HepG2 (cell line): ENCODE results near the gene XPR1. TPM values are rescaled to one million over a fixed set of nuclear protein-coding genes. Genes with fewer than 3 reads are reported as not detected.
A peak's percentile ranks its signal among the peaks of the same experiment; 100 is the strongest.

Experiments
- ATAC-seq: fragments of 200-7000 bp; cut with Tn5 transposase; 3 replicates; pipeline ENCODE4 v1.9.1; 2020; ENCODE audit warnings: mild to moderate bottlenecking, moderate library complexity
- BruUV-seq: library from RNA; stranded (reverse); fragments of 400-500 nt; replicated peaks from 2 replicates; lab custom pipeline; 2021; lab: Mats Ljungman, UMichigan
- CTCF ChIA-PET: fragments of 300-600 bp; formaldehyde crosslinking; extraction: SDS; loops from one replicate; lab custom pipeline; 2021; ENCODE audit warnings: low total read pairs, inconsistent platforms, low intra/inter-chr PET ratio; lab: Yijun Ruan, JAX
- POLR2A ChIA-PET: fragments of 350-600 bp; sonication (Branson Sonifier 250); formaldehyde crosslinking; loops from one replicate; lab custom pipeline; 2020; ENCODE audit warnings: antibody characterized with exemption, inconsistent platforms; lab: Yijun Ruan, JAX
- DNase-seq: peaks from one replicate; pipeline ENCODE4 v3.0.0-alpha.2; 2015; ENCODE audit warnings: low spot score
- FAIRE-seq: peaks from 3 replicates; lab custom pipeline; 2011; peaks lifted over from hg19 to GRCh38; lab: Jason Lieb, UNC
- H2AFZ ChIP-seq: one replicate; pipeline ENCODE4 v1.6.1; 2011; ENCODE audit warnings: low read length, inconsistent platforms
- H3K27ac ChIP-seq: fragments of 300-600 bp; 3 replicates; pipeline ENCODE4 v1.8.0; 2011; ENCODE audit warnings: mixed run types, mild to moderate bottlenecking, mixed read lengths, low read length, inconsistent platforms; ENCODE audit not compliant: insufficient read depth; ENCODE audit errors: extremely low read length
- H3K27me3 ChIP-seq, 2 experiments: fragments of 200-600 bp in 1 of 2; 2 replicates in 1 of 2; 3 replicates in 1 of 2; pipeline versions ENCODE4 v1.6.0 to v1.8.0; 2011; ENCODE audit warnings: low read length in 2 of 2, mild to moderate bottlenecking in 2 of 2, moderate library complexity in 2 of 2, inconsistent platforms in 1 of 2; ENCODE audit not compliant: insufficient read depth in 2 of 2, control insufficient read depth in 1 of 2
- H3K36me3 ChIP-seq, 2 experiments: fragments of 200-600 bp in 1 of 2; replicated peaks in 1 of 2; 2 replicates in 1 of 2; 3 replicates in 1 of 2; pipeline versions ENCODE4 v1.5.1 to v1.8.0; 2011; ENCODE audit warnings: low read length in 2 of 2, inconsistent platforms in 1 of 2; ENCODE audit not compliant: insufficient read depth in 2 of 2, control insufficient read depth in 1 of 2
- H3K4me1 ChIP-seq: 2 replicates; pipeline ENCODE4 v1.5.1; 2012; ENCODE audit warnings: low read length, inconsistent platforms; ENCODE audit not compliant: insufficient read depth
- H3K4me2 ChIP-seq: 2 replicates; pipeline ENCODE4 v1.6.0; 2011; ENCODE audit warnings: low read depth, low read length, inconsistent platforms
- H3K4me3 ChIP-seq, 3 experiments: fragments of 200-600 bp in 1 of 3; sonication (generic), shearing (Covaris generic) in 1 of 3; replicated peaks in 1 of 3; 2 replicates each; pipeline ENCODE4 v1.5.1; 2011 to 2016; ENCODE audit warnings: low read length in 3 of 3, inconsistent platforms in 2 of 3, low read depth in 2 of 3, mild to moderate bottlenecking in 2 of 3, control low read depth in 1 of 3, mixed read lengths in 1 of 3; ENCODE audit not compliant: insufficient read depth in 1 of 3
- H3K79me2 ChIP-seq: one replicate; pipeline ENCODE4 v1.6.1; 2011; ENCODE audit warnings: low read length, inconsistent platforms; ENCODE audit not compliant: insufficient read depth
- H3K9ac ChIP-seq: 2 replicates; pipeline ENCODE4 v1.6.0; 2011; ENCODE audit warnings: mild to moderate bottlenecking, low read depth, low read length, inconsistent platforms; ENCODE audit not compliant: insufficient read depth
- H3K9me3 ChIP-seq: 2 replicates; pipeline ENCODE4 v1.5.1; 2012; ENCODE audit warnings: mild to moderate bottlenecking, low read length
- H4K20me1 ChIP-seq: 2 replicates; pipeline ENCODE4 v1.6.0; 2011; ENCODE audit warnings: inconsistent platforms, mild to moderate bottlenecking, low read length, moderate library complexity; ENCODE audit not compliant: insufficient read depth
- CREM ChIP-seq, 2 experiments: sonication (generic) in 1 of 2; formaldehyde crosslinking in 1 of 2; IDR thresholded peaks; 2 replicates each; pipeline versions ENCODE4 v1.4.0 to v1.6.1; 2016 to 2020; ENCODE audit warnings: antibody characterized with exemption in 1 of 2, mild to moderate bottlenecking in 1 of 2, missing genetic modification reagents in 1 of 2
- CTCF ChIP-seq: sonication (generic); formaldehyde crosslinking; IDR thresholded peaks from 2 replicates; pipeline ENCODE4 v1.5.0; 2020; ENCODE audit warnings: mild to moderate bottlenecking, missing genetic modification reagents, moderate library complexity
- HNF4A ChIP-seq: sonication (generic); formaldehyde crosslinking; IDR thresholded peaks from 2 replicates; pipeline ENCODE4 v1.4.0; 2020; ENCODE audit warnings: missing genetic modification reagents
- JARID2 ChIP-seq: sonication (generic); formaldehyde crosslinking; IDR thresholded peaks from 2 replicates; pipeline ENCODE4 v1.8.1; 2023; ENCODE audit warnings: missing genetic modification reagents, inconsistent platforms; ENCODE audit not compliant: insufficient replicate concordance
- RNF2 ChIP-seq: fragments of 450-650 bp; conservative IDR thresholded peaks from 2 replicates; pipeline ENCODE4 v1.6.1; 2016; ENCODE audit warnings: low read depth
- SOX5 ChIP-seq: IDR thresholded peaks from 2 replicates; pipeline ENCODE4 v1.6.1; 2016; ENCODE audit warnings: borderline replicate concordance
- SYNCRIP ChIP-seq: fragments of 200-400 bp; formaldehyde crosslinking; IDR thresholded peaks from 2 replicates; pipeline ENCODE4 v1.6.1; 2018; ENCODE audit warnings: mild to moderate bottlenecking, low read depth, low read length; ENCODE audit not compliant: insufficient read depth
- ZBTB21 ChIP-seq: sonication (generic); formaldehyde crosslinking; IDR thresholded peaks from 2 replicates; pipeline ENCODE4 v1.4.0; 2020; ENCODE audit warnings: missing genetic modification reagents
- ZBTB42 ChIP-seq: sonication (generic); formaldehyde crosslinking; IDR thresholded peaks from 2 replicates; pipeline ENCODE4 v1.5.0; 2020; ENCODE audit warnings: mild to moderate bottlenecking, missing genetic modification reagents
- ZBTB7B ChIP-seq: sonication (generic); formaldehyde crosslinking; IDR thresholded peaks from 2 replicates; pipeline ENCODE4 v1.4.0; 2020; ENCODE audit warnings: missing genetic modification reagents
- ZNF274 ChIP-seq: sonication (generic); formaldehyde crosslinking; IDR thresholded peaks from 2 replicates; pipeline ENCODE4 v1.5.1; 2020; ENCODE audit warnings: mild to moderate bottlenecking, missing genetic modification reagents
- ZNF512 ChIP-seq: sonication (generic); formaldehyde crosslinking; IDR thresholded peaks from 2 replicates; pipeline ENCODE4 v1.4.0; 2020; ENCODE audit warnings: mild to moderate bottlenecking, missing genetic modification reagents
- ZNF773 ChIP-seq: sonication (generic); formaldehyde crosslinking; IDR thresholded peaks from 2 replicates; pipeline ENCODE4 v1.4.0; 2020; ENCODE audit warnings: missing genetic modification reagents, borderline replicate concordance
- ZNF777 ChIP-seq: sonication (generic); formaldehyde crosslinking; IDR thresholded peaks from 2 replicates; pipeline ENCODE4 v1.4.0; 2020; ENCODE audit warnings: missing genetic modification reagents
- ZNF841 ChIP-seq: sonication (generic); formaldehyde crosslinking; IDR thresholded peaks from 2 replicates; pipeline ENCODE4 v1.8.1; 2023; ENCODE audit warnings: missing genetic modification reagents, borderline replicate concordance
- WGBS: methylation state at CpG from one replicate; pipeline ENCODE4 v1.1.6; 2017; ENCODE audit warnings: low lambda C conversion rate; 5-methylcytosine and 5-hydroxymethylcytosine counted together
- in situ Hi-C: cut with HindIII; loops from 2 replicates; pipeline ENCODE4 v1.10.0; 2017; ENCODE audit warnings: low pct_unique_long_range_greater_than_20kb; ENCODE audit not compliant: extremely low pct_ligation_motif_present
- intact Hi-C: fragments of 100-400 bp; cut with micrococcal nuclease; formaldehyde crosslinking; loops from one replicate; pipeline ENCODE4 v1.10.0; 2022; ENCODE audit not compliant: unreplicated experiment
- polyA plus RNA-seq, 8 experiments: library from polyadenylated mRNA; depleted of rRNA in 3 of 8; stranded (reverse) in 7 of 8; unstranded in 1 of 8; fragments of >200 nt; fragmentation: Illumina TruSeq in 4 of 8; extraction: Trizol in 4 of 8; gene quantifications; 2 replicates each; pipeline versions ENCODE4 v1.2.1 to v1.2.3, GENCODE V29; 2011 to 2016; ENCODE audit warnings: low read depth in 4 of 8, missing spikeins in 1 of 8, mixed read lengths in 1 of 8; ENCODE audit not compliant: insufficient read depth in 1 of 8
- total RNA-seq, 5 experiments: library from RNA; depleted of rRNA; stranded (reverse); fragments of >200 nt; fragmentation: Illumina TruSeq; extraction: Trizol; gene quantifications; 2 replicates each; pipeline ENCODE4 v1.2.3, GENCODE V29; 2016; ENCODE audit warnings: low read depth in 1 of 5

XPR1 gene
- total and polyA plus RNA-seq, 2 of the 13 experiments (the other 11 are each of a cell fraction or from before 2014, with no cell fraction given): 22.3 to 23.6 TPM

GRCh38 chr1:180609643-180610555 is 21.9 kb upstream of the XPR1 start:
- intact Hi-C loops: no loop called here
- in situ Hi-C loops: no loop called here
- no peak; the same call in 2 of the 3 replicates for ATAC-seq

GRCh38 chr1:180610556-180611015 is 21.2 kb upstream of the XPR1 start:
- DNase-seq (no peak), FAIRE-seq (no peak), ATAC-seq (no peak)
- peaks cover 16% of the 10 kb centered on the region for H3K4me1 ChIP-seq
- intact Hi-C loops (no loop called here), in situ Hi-C loops (no loop called here)
- 6% methylated on average over 3 of the region's 3 CpGs for WGBS
- H3K4me3 ChIP-seq: no peak overlapping the region
- peak overlapping the region; percentile 77 for H2AFZ ChIP-seq
- no TSS peak for BruUV-seq
- H4K20me1 ChIP-seq: no peaks in the 10 kb centered on the region
- H3K9me3 ChIP-seq: no peaks in the 10 kb centered on the region
- H3K79me2 ChIP-seq: no peaks in the 10 kb centered on the region
- TF ChIP-seq ZNF512 (CRISPR knock-in tag): no peak
- no peak for TF ChIP-seq SYNCRIP
- no peak for TF ChIP-seq CTCF (CRISPR knock-in tag)
- no peak for TF ChIP-seq ZNF841 (CRISPR knock-in tag)
- TF ChIP-seq ZNF773 (CRISPR knock-in tag): no peak
- TF ChIP-seq CREM (IDR thresholded peaks at IDR 0.05): no peak
- TF ChIP-seq CREM (CRISPR knock-in tag; IDR thresholded peaks at IDR 0.05): no peak
- no peak for TF ChIP-seq SOX5
- TF ChIP-seq RNF2: no peak
- no peak for TF ChIP-seq ZNF274 (CRISPR knock-in tag)
- no peak for TF ChIP-seq JARID2 (CRISPR knock-in tag)
- no peak for TF ChIP-seq ZBTB42 (CRISPR knock-in tag)
- TF ChIP-seq ZNF777 (CRISPR knock-in tag): no peak
- ChIA-PET CTCF (no interaction called here), POLR2A (interaction anchor here (1.1 kb wide), 1 partner anchor 21 kb away, joined by 4 read pairs; no protein-coding TSS in a partner anchor)
- no peak overlapping the region for H3K4me2 ChIP-seq
- no peak overlapping the region for H3K27ac ChIP-seq
- H3K36me3 ChIP-seq: no peaks in the 10 kb centered on the region
- no peak overlapping the region for H3K9ac ChIP-seq
- H3K27me3 ChIP-seq: no peaks in the 10 kb centered on the region; a peak in 1 of 5 replicates

More at GRCh38 chr1:180609643-180610555, 21.9 kb upstream of the XPR1 start:
- 55% methylated on average over 7 of the region's 7 CpGs for WGBS
- DNase-seq: no peak
- peaks cover 0 to 3% of the 10 kb centered on the region in 2 experiments; a peak in 1 of 5 replicates for H3K27me3 ChIP-seq
- no peak overlapping the region for H3K27ac ChIP-seq
- peak overlapping the region; percentile 77 for H2AFZ ChIP-seq
- FAIRE-seq: no peak
- no peak overlapping the region for H3K9ac ChIP-seq
- H4K20me1 ChIP-seq: no peaks in the 10 kb centered on the region
- H3K4me1 ChIP-seq: peaks cover 16% of the 10 kb centered on the region
- H3K79me2 ChIP-seq: no peaks in the 10 kb centered on the region
- no peak overlapping the region for H3K4me2 ChIP-seq
- CTCF ChIA-PET: no interaction called here
- BruUV-seq: no TSS peak
- POLR2A ChIA-PET: interaction anchor here (1.1 kb wide), 1 partner anchor 21 kb away, joined by 4 read pairs; no protein-coding TSS in a partner anchor
- peak; percentile 21; the same call in 1 of the 2 replicates for TF ChIP-seq HNF4A (CRISPR knock-in tag)
- no peak for TF ChIP-seq ZBTB21 (CRISPR knock-in tag)
- TF ChIP-seq ZBTB7B (CRISPR knock-in tag): no peak
- no peak overlapping the region for H3K4me3 ChIP-seq
- no peaks in the 10 kb centered on the region for H3K36me3 ChIP-seq
- H3K9me3 ChIP-seq: no peaks in the 10 kb centered on the region
